Activated CD8-positive, alpha-beta memory T cell treated with anti-CD3 and anti-CD28 coated beads, Interleukin-2, amount 10 ng/mL, durations not matched to agents 7 days and 5 days (primary cell): Measurements from ENCODE around the gene FLACC1. TPM values are rescaled to one million over a fixed set of nuclear protein-coding genes. Genes with fewer than 3 reads are reported as not detected.
A peak's percentile ranks its signal among the peaks of the same experiment; 100 is the strongest.
"Not testable (repeated sequence)": the region's sequence is repeated elsewhere in the genome, so short reads cannot be mapped to it uniquely, and the experiment has no call there.

Source experiments
- ATAC-seq: fragments of 150-1000 bp; cut with Tn5 transposase; one replicate; pipeline ENCODE4 v1.10.0; 2021; ENCODE audit warnings: moderate library complexity
- CTCF ChIA-PET: fragments of 350-600 bp; sonication (Branson Sonifier 250); formaldehyde crosslinking; loops from one replicate; lab custom pipeline; 2021; ENCODE audit warnings: antibody characterized with exemption; lab: Charles Lee
- DNase-seq: peaks from one replicate; pipeline ENCODE4 v3.0.0-alpha.2; 2020
- H3K27ac Mint-ChIP-seq: one replicate; pipeline ENCODE4 v1.8.0; 2021; ENCODE audit warnings: mild to moderate bottlenecking, mixed read lengths
- H3K27me3 Mint-ChIP-seq: one replicate; pipeline ENCODE4 v1.8.0; 2021; ENCODE audit warnings: mixed read lengths
- H3K36me3 Mint-ChIP-seq: one replicate; pipeline ENCODE4 v1.8.0; 2021; ENCODE audit warnings: mild to moderate bottlenecking, mixed read lengths
- H3K4me1 Mint-ChIP-seq: one replicate; pipeline ENCODE4 v1.8.0; 2021; ENCODE audit warnings: mixed read lengths
- H3K4me3 Mint-ChIP-seq: one replicate; pipeline ENCODE4 v1.8.0; 2021; ENCODE audit warnings: mild to moderate bottlenecking, moderate library complexity, mixed read lengths
- H3K9me3 Mint-ChIP-seq: one replicate; pipeline ENCODE4 v1.8.0; 2022; ENCODE audit warnings: low read depth, mixed read lengths
- total RNA-seq, 2 experiments: library from RNA; stranded (reverse); gene quantifications; one replicate each; pipeline ENCODE4 v1.2.3, GENCODE V29; 2021

Gene FLACC1
- total RNA-seq, 2 experiments from 2014 or later: 0.98 to 1.3 TPM

GRCh38 chr2:201290457-201291148 is 66.5 kb downstream of the FLACC1 start:
- CTCF ChIA-PET, DNase-seq, ATAC-seq, H3K27me3 Mint-ChIP-seq, H3K4me3 Mint-ChIP-seq, H3K27ac Mint-ChIP-seq, H3K4me1 Mint-ChIP-seq: not testable (repeated sequence)
- peaks cover 71% of the 10 kb centered on the region for H3K36me3 Mint-ChIP-seq
- H3K9me3 Mint-ChIP-seq: peaks cover 18% of the 10 kb centered on the region

- CTCF ChIA-PET: interaction anchor here (1.0 to 1.1 kb wide), 2 partner anchors 8 to 48 kb away, joined by 3 read pairs; no protein-coding TSS in a partner anchor
- Mint-ChIP-seq H3K4me1 (peaks cover 4% of the 10 kb centered on the region), H3K36me3 (peaks cover 61% of the 10 kb centered on the region), H3K4me3 (no peak overlapping the region), H3K27ac (no peak overlapping the region), H3K9me3 (peaks cover 18% of the 10 kb centered on the region), H3K27me3 (no peaks in the 10 kb centered on the region)
- DNase-seq (no peak), ATAC-seq (no peak)
These were observed 71.6 kb downstream of the FLACC1 start for GRCh38 chr2:201285499-201285898.

- DNase-seq (no peak), ATAC-seq (no peak)
- CTCF ChIA-PET: no interaction called here
- no peak overlapping the region for H3K4me3 Mint-ChIP-seq
- H3K9me3 Mint-ChIP-seq: peaks cover 5% of the 10 kb centered on the region
- H3K27me3 Mint-ChIP-seq: no peaks in the 10 kb centered on the region
- peak overlapping the region; percentile 26 for H3K27ac Mint-ChIP-seq
- H3K4me1 Mint-ChIP-seq: peaks cover 14% of the 10 kb centered on the region
- H3K36me3 Mint-ChIP-seq: peaks cover 59% of the 10 kb centered on the region
These were observed 76.7 kb downstream of the FLACC1 start for GRCh38 chr2:201280191-201281040.

- Mint-ChIP-seq H3K27me3 (no peaks in the 10 kb centered on the region), H3K36me3 (peaks cover 60% of the 10 kb centered on the region), H3K27ac (no peak overlapping the region), H3K4me1 (peaks cover 17% of the 10 kb centered on the region), H3K4me3 (no peak overlapping the region), H3K9me3 (peaks cover 5% of the 10 kb centered on the region)
- no peak for DNase-seq
- ATAC-seq: no peak
- CTCF ChIA-PET: interaction anchor here (1.1 to 1.9 kb wide), 2 partner anchors 10 to 335 kb away, joined by 3 to 5 read pairs; no protein-coding TSS in a partner anchor
These were observed 78.1 kb downstream of the FLACC1 start for GRCh38 chr2:201279079-201279478.

GRCh38 chr2:201276511-201276910 is 80.6 kb downstream of the FLACC1 start:
- Mint-ChIP-seq H3K27me3 (no peaks in the 10 kb centered on the region), H3K4me1 (peaks cover 36% of the 10 kb centered on the region), H3K9me3 (peaks cover 5% of the 10 kb centered on the region), H3K4me3 (no peak overlapping the region), H3K36me3 (peaks cover 79% of the 10 kb centered on the region), H3K27ac (no peak overlapping the region)
- CTCF ChIA-PET: interaction anchor here (1.2 to 1.4 kb wide), 3 partner anchors 9 to 94 kb away, joined by 3 to 5 read pairs (median 3); partner anchors contain the start of gene CASP10
- no peak for ATAC-seq
- no peak for DNase-seq

- CTCF ChIA-PET: no interaction called here
- no peak overlapping the region for H3K27ac Mint-ChIP-seq
- ATAC-seq: no peak
These were observed 81.2 kb downstream of the FLACC1 start for GRCh38 chr2:201275990-201276389.

GRCh38 chr2:201275069-201275468 is 82.1 kb downstream of the FLACC1 start:
- Mint-ChIP-seq H3K36me3 (peaks cover 80% of the 10 kb centered on the region), H3K9me3 (peaks cover 2% of the 10 kb centered on the region), H3K4me1 (peaks cover 40% of the 10 kb centered on the region), H3K4me3 (no peak overlapping the region), H3K27ac (peak overlapping the region; percentile 30), H3K27me3 (no peaks in the 10 kb centered on the region)
- ATAC-seq (no peak), DNase-seq (no peak)
- CTCF ChIA-PET: interaction anchor here (1.1 to 1.2 kb wide), 2 partner anchors 12 to 36 kb away, joined by 3 read pairs; no protein-coding TSS in a partner anchor

More at GRCh38 chr2:201275990-201276389, 81.2 kb downstream of the FLACC1 start:
- Mint-ChIP-seq H3K4me1 (peaks cover 40% of the 10 kb centered on the region), H3K4me3 (no peak overlapping the region), H3K36me3 (peaks cover 81% of the 10 kb centered on the region), H3K9me3 (peaks cover 5% of the 10 kb centered on the region), H3K27me3 (no peaks in the 10 kb centered on the region)
- DNase-seq: no peak

- H3K27ac Mint-ChIP-seq: peak overlapping the region; percentile 70
- H3K9me3 Mint-ChIP-seq: no peaks in the 10 kb centered on the region
- ATAC-seq (no peak), DNase-seq (no peak)
- H3K4me1 Mint-ChIP-seq: peaks cover 42% of the 10 kb centered on the region
- peaks cover 81% of the 10 kb centered on the region for H3K36me3 Mint-ChIP-seq
- H3K27me3 Mint-ChIP-seq: no peaks in the 10 kb centered on the region
- CTCF ChIA-PET: interaction anchor here (0.8 to 1.9 kb wide), 4 partner anchors 36 to 92 kb away, joined by 3 to 4 read pairs (median 3); no protein-coding TSS in a partner anchor
- no peak overlapping the region for H3K4me3 Mint-ChIP-seq
These were observed 83.7 kb downstream of the FLACC1 start for GRCh38 chr2:201273330-201273983.

GRCh38 chr2:201271917-201272316 is 85.2 kb downstream of the FLACC1 start:
- ATAC-seq: no peak
- no peaks in the 10 kb centered on the region for H3K9me3 Mint-ChIP-seq
- CTCF ChIA-PET: interaction anchor here (2.3 kb wide), 1 partner anchor 11 kb away, joined by 12 read pairs; the partner anchor contains the start of gene CASP8
- no peaks in the 10 kb centered on the region for H3K27me3 Mint-ChIP-seq
- DNase-seq: no peak
- peaks cover 78% of the 10 kb centered on the region for H3K36me3 Mint-ChIP-seq
- peak overlapping the region; percentile 0 for H3K4me3 Mint-ChIP-seq
- peak overlapping the region; percentile 20 for H3K27ac Mint-ChIP-seq
- H3K4me1 Mint-ChIP-seq: peaks cover 52% of the 10 kb centered on the region

- peaks cover 78% of the 10 kb centered on the region for H3K36me3 Mint-ChIP-seq
- no peak overlapping the region for H3K4me3 Mint-ChIP-seq
- H3K27ac Mint-ChIP-seq: no peak overlapping the region
- CTCF ChIA-PET: interaction anchor here (1.4 to 2.3 kb wide), 2 partner anchors 9 to 93 kb away, joined by 4 to 12 read pairs; partner anchors contain the start of gene CASP8
- H3K9me3 Mint-ChIP-seq: no peaks in the 10 kb centered on the region
- peaks cover 65% of the 10 kb centered on the region for H3K4me1 Mint-ChIP-seq
- no peak for DNase-seq
- no peak for ATAC-seq
- no peaks in the 10 kb centered on the region for H3K27me3 Mint-ChIP-seq
These were observed 86.7 kb downstream of the FLACC1 start for GRCh38 chr2:201270293-201271001.

- ATAC-seq (no peak), DNase-seq (no peak)
- Mint-ChIP-seq H3K9me3 (no peaks in the 10 kb centered on the region), H3K27me3 (no peaks in the 10 kb centered on the region), H3K4me1 (peaks cover 68% of the 10 kb centered on the region), H3K27ac (no peak overlapping the region), H3K4me3 (no peak overlapping the region), H3K36me3 (peaks cover 77% of the 10 kb centered on the region)
- CTCF ChIA-PET: interaction anchor here (1.4 to 2.3 kb wide), 2 partner anchors 9 to 94 kb away, joined by 4 to 12 read pairs; partner anchors contain the start of gene CASP8
These were observed 87.4 kb downstream of the FLACC1 start for GRCh38 chr2:201269764-201270163.

GRCh38 chr2:201267278-201268030 is 89.7 kb downstream of the FLACC1 start:
- H3K9me3 Mint-ChIP-seq: no peaks in the 10 kb centered on the region
- no peaks in the 10 kb centered on the region for H3K27me3 Mint-ChIP-seq
- peak; percentile 25 for ATAC-seq

More at GRCh38 chr2:201267278-201268030, 89.7 kb downstream of the FLACC1 start:
- DNase-seq: no peak
- Mint-ChIP-seq H3K4me1 (peaks cover 79% of the 10 kb centered on the region), H3K4me3 (no peak overlapping the region), H3K36me3 (peaks cover 69% of the 10 kb centered on the region), H3K27ac (peak overlapping the region; percentile 42)
- CTCF ChIA-PET: interaction anchor here (0.6 to 1.6 kb wide), 8 partner anchors 10 to 298 kb away, joined by 3 to 6 read pairs (median 3); no protein-coding TSS in a partner anchor
